ENCODE results near the gene PANK1. TPM values are rescaled to one million over a fixed set of nuclear protein-coding genes. Genes with fewer than 3 reads are reported as not detected.

The PANK1 gene
- total RNA-seq, 4 donors from 2014 or later = 2.0 to 5.0 (median 3.6) TPM

GRCh38 chr10:89543841-89544240 is 101.2 kb downstream of the PANK1 start:
- Histone ChIP-seq H3K27ac (replicated peaks in 1 of 4) (no peak overlapping the region), H3K9me3 (no peaks in the 10 kb centered on the region), H3K4me1 (no peaks in the 10 kb centered on the region), H3K27me3 (no peaks in the 10 kb centered on the region), H3K4me3 (no peak overlapping the region), H3K36me3 (no peaks in the 10 kb centered on the region)
- no peak for DNase-seq (ENCODE audit: extremely low spot score)
- TF ChIP-seq EP300 (IDR thresholded peaks at IDR 0.05) (no peak), POLR2AphosphoS5 (IDR thresholded peaks at IDR 0.05) (no peak), CTCF (IDR thresholded peaks at IDR 0.05) (no peak), POLR2A (IDR thresholded peaks at IDR 0.05; ENCODE audit: low read depth) (no peak)
- 94% methylated on average over 3 of the region's 3 CpGs for WGBS
- intact Hi-C loops (cut with DNase I) = no loop called here

- Histone ChIP-seq H3K4me1 (peaks cover 4 to 8% (median 6%) of the 10 kb centered on the region in 4 donors), H3K9me3 (no peaks in the 10 kb centered on the region), H3K27ac (replicated peaks in 1 of 4) (no peak overlapping the region), H3K4me3 (no peak overlapping the region), H3K36me3 (no peaks in the 10 kb centered on the region), H3K27me3 (peaks cover 0 to 14% (median 3%) of the 10 kb centered on the region in 4 donors)
- WGBS = 77% methylated on average over 4 of the region's 4 CpGs
- intact Hi-C loops (cut with DNase I) = no loop called here
- DNase-seq (ENCODE audit: extremely low spot score) = no peak
- TF ChIP-seq POLR2A (IDR thresholded peaks at IDR 0.05; ENCODE audit: low read depth) = no peak
- no peak for TF ChIP-seq POLR2AphosphoS5 (IDR thresholded peaks at IDR 0.05)
- no peak for TF ChIP-seq CTCF (IDR thresholded peaks at IDR 0.05)
- TF ChIP-seq EP300 (IDR thresholded peaks at IDR 0.05) = no peak
Observed at GRCh38 chr10:89540420-89540949, 104.6 kb downstream of the PANK1 start.

GRCh38 chr10:89537364-89537763 is 107.7 kb downstream of the PANK1 start:
- WGBS = 86% methylated on average over 1 of the region's 1 CpG
- Histone ChIP-seq H3K36me3 (no peaks in the 10 kb centered on the region), H3K27me3 (peaks cover 0 to 45% (median 29%) of the 10 kb centered on the region in 4 donors), H3K4me3 (no peak overlapping the region), H3K9me3 (no peaks in the 10 kb centered on the region), H3K4me1 (peaks cover 8 to 23% (median 20%) of the 10 kb centered on the region in 4 donors), H3K27ac (replicated peaks in 1 of 4) (no peak overlapping the region)
- no peak for DNase-seq (ENCODE audit: extremely low spot score)
- no peak for TF ChIP-seq CTCF (IDR thresholded peaks at IDR 0.05)
- TF ChIP-seq POLR2AphosphoS5 (IDR thresholded peaks at IDR 0.05) = no peak
- TF ChIP-seq POLR2A (IDR thresholded peaks at IDR 0.05; ENCODE audit: low read depth) = no peak
- TF ChIP-seq EP300 (IDR thresholded peaks at IDR 0.05) = no peak
- intact Hi-C loops (cut with DNase I) = no loop called here

- DNase-seq (ENCODE audit: extremely low spot score) = no peak
- Histone ChIP-seq H3K9me3 (no peaks in the 10 kb centered on the region), H3K4me1 (peaks cover 8 to 23% (median 20%) of the 10 kb centered on the region in 4 donors), H3K27ac (replicated peaks in 1 of 4) (peak overlapping the region in 3 of 4 donors; percentile 15 to 48 (median 36)), H3K36me3 (no peaks in the 10 kb centered on the region), H3K27me3 (peaks cover 0 to 59% (median 36%) of the 10 kb centered on the region in 4 donors), H3K4me3 (peak overlapping the region; percentile 55 to 60 (median 58))
- WGBS = 24% methylated on average over 13 of the region's 16 CpGs
- intact Hi-C loops (cut with DNase I) = no loop called here
- TF ChIP-seq POLR2A (IDR thresholded peaks at IDR 0.05; ENCODE audit: low read depth) = no peak
- TF ChIP-seq POLR2AphosphoS5 (IDR thresholded peaks at IDR 0.05) = no peak
- TF ChIP-seq EP300 (IDR thresholded peaks at IDR 0.05) = no peak
- TF ChIP-seq CTCF (IDR thresholded peaks at IDR 0.05) = no peak
Observed at GRCh38 chr10:89536013-89536354, 109.1 kb downstream of the PANK1 start.

Data from esophagus muscularis mucosa (tissue), 4 donors.